Measurements from ENCODE around the gene GTF2F1.
"Not testable (repeated sequence)": the region's sequence is repeated elsewhere in the genome, so short reads cannot be mapped to it uniquely, and the experiment has no call there.

The GTF2F1 gene, protein sequence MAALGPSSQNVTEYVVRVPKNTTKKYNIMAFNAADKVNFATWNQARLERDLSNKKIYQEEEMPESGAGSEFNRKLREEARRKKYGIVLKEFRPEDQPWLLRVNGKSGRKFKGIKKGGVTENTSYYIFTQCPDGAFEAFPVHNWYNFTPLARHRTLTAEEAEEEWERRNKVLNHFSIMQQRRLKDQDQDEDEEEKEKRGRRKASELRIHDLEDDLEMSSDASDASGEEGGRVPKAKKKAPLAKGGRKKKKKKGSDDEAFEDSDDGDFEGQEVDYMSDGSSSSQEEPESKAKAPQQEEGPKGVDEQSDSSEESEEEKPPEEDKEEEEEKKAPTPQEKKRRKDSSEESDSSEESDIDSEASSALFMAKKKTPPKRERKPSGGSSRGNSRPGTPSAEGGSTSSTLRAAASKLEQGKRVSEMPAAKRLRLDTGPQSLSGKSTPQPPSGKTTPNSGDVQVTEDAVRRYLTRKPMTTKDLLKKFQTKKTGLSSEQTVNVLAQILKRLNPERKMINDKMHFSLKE

DNA sequence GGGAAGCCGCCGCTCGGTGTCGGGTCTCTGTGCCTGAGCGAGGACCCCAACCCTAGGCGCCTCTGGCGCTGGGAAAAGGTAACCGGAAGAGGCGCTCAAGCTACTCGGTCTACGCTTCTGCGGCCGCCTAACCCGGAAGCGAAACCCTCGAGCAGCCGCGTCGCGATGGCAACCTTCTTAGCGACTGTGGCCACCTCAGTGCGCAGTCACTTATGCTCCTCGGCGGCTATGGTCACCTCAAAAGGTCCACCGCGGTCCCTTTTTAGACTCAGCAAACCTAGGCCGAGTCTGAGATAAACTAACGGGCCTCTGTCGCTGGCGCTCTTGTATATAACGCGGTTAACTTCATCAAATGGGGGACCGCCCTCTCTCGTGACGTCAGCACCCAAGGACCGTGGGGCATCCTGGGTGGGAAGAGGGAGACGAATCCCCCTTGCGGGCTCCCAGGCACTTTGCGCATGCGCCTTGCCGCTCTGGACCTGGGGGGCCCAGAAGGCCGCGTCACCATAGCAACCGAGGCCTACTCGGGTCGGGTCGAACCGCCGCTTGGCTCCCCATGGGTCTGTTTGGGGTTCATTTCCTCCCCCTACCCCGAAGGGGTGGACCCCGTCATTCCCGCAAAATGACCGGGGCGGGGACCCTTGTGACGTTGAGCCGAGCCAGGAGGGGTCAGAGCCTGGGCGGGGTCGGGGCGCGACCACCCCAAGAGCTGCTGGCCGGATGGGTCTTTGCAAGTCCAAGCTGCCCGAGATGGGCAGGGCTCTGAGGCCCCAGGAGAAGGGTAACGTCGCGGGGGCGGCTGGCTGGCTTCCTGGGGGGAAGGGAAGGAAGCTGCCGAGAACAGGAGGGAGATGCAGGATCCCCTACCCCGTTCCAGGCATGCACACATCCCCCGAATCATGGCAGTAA, at the start of gene GTF2F1:
Gene GTF2F1, minus strand, starts transcription at position 91 of the 909 bp plus-strand sequence. CDS start 169 bp downstream, outside the sequence.
- DNase-seq (ENCODE audit: low read depth in 2 of 2) = peak; percentile 92 to 95

DNA sequence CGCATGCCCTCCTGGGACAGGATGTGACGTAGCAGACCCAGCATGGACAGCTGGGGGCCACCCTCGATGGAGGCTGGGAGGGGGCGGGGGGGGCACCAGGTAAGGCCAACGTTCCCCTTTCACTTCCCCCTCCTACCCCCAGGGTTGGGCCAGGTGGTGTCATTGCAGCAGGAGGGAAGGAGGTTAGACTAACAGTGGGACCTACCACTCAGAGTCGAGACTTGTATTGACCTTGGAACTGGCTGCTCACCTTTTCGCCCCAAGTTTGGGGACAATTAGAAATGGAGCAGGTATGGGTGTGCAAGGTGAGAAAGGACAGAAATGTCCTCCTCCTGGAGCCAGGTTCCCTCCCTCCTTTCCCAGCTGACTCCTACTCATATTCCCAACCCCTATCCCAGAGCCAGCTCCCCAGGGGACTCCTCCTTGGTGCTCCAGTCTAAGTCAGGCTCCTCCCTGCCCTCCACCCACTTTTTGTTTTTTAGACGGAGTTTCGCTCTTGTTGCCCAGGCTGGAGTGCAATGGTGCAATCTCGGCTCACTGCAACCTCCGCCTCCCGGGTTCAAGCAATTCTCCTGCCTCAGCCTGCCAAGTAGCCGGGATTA, 49.2 kb upstream of the GTF2F1 start:
- no peak for DNase-seq (ENCODE audit: low read depth in 2 of 2)

DNA sequence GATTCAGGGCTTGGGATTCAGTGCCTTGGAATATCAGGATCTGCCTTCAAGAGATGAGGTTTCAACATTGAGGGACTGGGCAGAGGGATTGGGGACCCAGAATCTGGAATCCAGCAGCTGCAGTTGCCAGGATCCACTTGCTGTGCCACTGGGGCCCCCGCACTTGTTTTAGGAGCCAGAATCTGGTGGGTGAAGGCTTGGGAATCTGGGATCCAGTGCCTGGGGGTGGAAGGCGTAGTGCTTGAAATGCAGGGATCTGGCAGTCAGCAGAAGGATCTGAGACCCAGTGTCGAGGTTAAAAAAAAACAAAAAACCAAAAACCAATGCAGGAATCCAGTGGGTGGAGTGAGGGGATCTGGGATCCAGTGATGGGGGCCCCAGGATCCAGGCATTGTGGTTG, 47.9 kb upstream of the GTF2F1 start:
- no peak for DNase-seq (ENCODE audit: low read depth in 2 of 2)

DNA sequence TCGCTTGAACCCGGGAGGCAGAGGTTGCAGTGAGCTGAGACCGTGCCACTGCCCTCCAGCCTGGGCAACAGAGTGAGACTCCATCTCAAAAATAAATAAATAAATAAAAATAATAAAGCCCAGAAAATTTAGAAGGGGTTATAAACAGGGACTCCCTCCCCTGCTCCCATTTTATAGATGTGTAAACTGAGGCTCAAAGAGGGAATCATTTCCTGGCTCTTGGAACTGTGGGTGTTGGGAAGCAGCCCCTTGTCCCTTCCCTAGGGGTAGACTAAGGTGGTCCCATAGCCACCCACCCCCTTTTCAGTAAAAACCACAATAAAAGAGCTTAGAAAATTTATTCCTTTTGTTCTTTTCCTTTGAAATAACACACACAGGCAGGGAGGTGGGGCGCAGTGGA, 46.8 kb upstream of the GTF2F1 start:
- no peak for DNase-seq (ENCODE audit: low read depth in 2 of 2)

DNA sequence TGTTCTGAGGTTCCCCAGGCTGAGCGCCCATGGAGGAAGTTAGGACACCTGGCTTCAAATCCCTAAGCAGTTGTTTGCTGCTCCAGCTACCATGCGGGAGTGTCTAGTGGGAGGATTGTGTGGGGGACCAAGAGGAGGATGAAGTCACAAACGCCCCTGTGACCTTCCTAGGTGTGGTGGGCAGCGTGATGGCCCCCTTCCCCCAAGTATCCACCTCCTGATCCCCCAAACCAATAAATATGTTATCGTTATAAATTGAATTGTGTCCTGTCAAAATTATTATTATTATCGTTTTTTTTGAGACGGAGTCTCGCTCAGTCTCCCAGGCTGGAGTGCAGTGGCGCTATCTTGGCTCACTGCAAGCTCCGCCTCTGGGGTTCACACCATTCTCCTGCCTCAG, 40.7 kb upstream of the GTF2F1 start, which contains the start of gene SLC25A41:
Gene SLC25A41, minus strand, starts transcription at position 101 of the 400 bp plus-strand sequence. Its CDS starts 70 bp downstream, at position 31.
- no peak for DNase-seq (ENCODE audit: low read depth in 2 of 2)

DNA sequence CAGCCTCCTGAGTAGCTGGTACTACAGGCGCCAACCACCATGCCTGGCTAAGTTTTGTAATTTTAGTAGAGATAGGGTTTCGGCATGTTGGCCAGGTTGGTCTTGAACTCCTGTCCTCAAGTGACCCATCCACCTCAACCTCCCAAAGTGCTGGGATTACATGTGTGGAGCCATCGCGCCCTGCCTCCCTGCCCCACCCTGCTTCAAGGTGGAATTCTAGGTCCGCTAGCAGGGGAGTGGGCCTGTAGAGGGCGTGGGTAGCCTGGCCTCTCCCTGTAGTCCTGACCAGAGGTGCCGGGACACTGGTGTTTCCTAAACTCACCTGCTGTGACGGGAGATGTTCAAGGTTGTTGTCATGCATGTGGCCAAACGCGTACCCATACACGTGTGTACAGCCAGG, 40.2 kb upstream of the GTF2F1 start:
- no peak for DNase-seq (ENCODE audit: low read depth in 2 of 2)

DNA sequence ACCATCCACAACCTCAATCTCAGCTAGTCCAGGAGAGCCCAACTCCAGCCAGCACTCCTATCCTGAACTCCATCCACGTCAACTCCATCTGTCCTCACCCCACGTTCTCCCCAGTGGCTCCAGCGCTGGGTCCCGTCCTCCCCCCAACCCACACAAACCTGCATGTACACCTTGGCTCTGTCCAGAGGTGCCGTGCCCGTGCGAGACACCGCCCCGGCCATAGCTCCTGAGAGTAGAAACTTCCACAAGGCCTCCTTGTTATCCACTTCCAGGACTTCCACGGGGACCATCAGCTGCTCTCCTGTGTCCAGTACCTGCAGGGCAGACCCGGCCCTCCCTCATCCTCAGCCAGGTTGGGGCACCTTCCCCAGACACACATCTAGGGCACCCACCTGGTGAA, 38.9 kb upstream of the GTF2F1 start:
- DNase-seq (ENCODE audit: low read depth in 2 of 2) = no peak

DNA sequence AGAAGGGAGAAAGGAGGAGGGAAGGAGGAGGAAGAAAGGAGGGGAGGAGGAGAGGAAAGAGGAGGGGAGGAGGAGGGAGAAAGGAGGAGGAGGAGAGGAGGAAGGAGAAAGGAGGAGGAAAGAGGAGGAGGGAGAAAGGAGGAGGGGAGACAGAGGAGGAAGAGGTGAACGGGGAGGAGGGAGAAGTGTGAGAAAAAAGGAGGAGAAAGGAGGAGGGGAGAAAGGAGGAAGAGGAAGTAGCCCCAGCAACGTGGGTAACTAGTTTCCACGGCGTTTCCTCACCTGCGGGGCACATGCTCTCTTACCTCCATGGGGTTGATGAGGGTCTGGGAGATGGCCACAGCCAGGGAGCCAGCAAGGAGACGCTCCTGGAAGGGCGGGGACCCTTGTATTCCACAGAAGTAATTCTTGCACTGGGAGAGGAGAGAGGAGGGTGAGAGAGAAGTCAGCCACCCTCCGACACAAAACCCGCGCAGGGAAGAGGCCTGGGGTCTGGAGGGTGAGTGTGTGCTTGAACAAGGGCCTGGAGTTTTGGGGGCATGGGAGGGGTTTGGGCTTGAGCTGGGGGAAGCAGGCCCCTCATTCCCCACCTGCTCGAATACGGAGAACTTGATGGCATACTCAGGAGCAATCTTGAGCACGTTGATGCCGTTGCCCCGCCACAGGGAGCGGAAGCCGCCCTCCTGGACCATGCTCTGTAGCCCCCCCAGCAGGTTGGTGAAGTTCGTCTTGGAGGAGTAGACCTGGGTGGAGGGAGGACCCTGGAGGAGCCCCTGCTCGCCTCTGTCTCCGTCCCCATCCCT, 36.7 kb upstream of the GTF2F1 start:
- no peak for DNase-seq (ENCODE audit: low read depth in 2 of 2)

DNA sequence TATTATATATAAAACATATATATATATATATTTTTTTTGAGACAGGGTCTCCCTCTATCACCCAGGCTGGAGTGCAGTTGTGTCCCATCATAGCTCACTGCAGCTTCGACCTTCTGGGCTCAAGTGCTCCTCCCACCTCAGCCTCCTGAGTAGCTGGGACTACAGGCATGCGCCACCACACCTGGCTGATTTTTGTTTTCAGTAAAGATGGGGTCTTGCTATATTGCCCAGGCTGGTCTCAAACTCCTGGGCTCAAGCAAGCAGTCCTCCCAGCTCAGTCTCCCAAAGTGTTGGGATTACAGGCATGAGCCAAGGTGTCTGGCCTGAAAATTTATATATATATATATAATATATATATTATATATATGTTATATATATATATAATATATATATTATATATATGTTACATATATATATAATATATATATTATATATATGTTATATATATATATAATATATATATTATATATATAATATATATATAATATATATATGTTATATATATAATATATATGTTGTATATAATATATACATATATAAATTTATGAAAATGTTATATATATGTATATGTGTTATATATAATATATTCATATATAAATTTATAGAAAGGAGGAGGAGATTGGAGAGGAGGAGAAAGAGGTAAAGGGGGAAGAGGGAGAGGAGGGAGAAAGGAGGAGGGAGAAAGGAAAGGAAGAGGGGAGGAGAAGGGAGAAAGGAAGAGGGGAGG, 35.9 kb upstream of the GTF2F1 start:
- not testable (repeated sequence) for DNase-seq (ENCODE audit: low read depth in 2 of 2)

DNA sequence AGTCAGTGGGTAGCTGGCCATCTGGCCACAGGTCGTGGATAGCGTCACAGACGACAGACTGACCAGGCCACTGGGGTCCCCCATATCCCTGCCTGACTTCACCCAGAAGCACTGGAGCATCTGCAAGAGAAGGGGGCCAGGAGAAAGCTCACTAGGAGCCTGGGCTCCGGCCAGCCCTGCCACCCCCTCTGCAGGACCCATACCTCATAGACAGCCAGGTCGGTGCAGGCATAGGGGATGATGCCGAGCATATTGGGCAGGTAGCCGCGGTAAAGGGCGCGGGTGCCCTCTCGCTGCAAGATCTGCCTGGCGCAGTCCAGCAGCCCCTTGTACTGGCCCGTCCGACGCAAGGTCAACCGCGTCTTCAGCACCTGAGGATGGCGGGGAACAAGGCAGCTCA, 34.2 kb upstream of the GTF2F1 start:
- DNase-seq (ENCODE audit: low read depth in 2 of 2) = no peak

DNA sequence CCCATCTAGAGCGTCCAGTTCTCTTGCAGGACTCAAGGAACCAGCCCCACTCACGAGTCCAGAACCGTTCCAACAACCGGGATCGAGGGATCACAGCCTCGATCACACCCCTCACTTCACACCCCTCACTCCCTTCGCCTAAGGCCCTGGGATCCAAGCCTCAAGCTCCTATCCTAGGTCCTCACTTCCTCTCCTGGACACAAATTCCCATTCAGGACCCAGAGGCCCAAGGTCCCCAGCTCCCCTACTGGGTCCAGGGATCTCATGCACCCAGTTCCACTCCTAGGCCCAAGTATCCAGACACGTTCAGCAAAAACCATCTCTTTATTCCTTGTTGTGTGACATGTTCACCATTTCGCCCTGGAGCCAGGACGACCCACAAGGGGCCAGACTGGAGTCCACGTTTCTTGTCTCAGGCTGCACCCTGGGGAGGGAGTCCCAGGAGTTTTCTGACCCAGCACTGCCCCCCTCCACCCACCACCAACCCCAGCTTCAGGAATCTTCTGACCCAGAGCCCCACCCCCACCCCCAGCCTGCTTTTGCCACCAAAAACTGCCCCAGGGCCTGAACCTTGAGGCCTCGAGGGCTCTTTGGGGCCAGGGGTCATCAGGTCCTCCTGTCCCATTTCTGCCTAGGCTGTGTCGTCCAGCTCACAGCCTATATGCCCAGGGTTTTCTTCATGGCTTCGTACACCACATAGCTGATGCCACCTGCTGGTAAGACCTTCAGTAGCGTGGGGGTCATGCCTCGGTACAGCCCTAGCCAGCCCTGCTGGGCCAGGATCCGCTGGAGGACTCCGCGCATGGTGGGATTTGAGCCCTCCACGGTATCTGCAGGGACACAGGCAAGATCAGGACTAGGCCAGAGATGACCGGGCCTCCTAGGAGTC, 33.0 kb upstream of the GTF2F1 start:
- DNase-seq (ENCODE audit: low read depth in 2 of 2) = no peak

DNA sequence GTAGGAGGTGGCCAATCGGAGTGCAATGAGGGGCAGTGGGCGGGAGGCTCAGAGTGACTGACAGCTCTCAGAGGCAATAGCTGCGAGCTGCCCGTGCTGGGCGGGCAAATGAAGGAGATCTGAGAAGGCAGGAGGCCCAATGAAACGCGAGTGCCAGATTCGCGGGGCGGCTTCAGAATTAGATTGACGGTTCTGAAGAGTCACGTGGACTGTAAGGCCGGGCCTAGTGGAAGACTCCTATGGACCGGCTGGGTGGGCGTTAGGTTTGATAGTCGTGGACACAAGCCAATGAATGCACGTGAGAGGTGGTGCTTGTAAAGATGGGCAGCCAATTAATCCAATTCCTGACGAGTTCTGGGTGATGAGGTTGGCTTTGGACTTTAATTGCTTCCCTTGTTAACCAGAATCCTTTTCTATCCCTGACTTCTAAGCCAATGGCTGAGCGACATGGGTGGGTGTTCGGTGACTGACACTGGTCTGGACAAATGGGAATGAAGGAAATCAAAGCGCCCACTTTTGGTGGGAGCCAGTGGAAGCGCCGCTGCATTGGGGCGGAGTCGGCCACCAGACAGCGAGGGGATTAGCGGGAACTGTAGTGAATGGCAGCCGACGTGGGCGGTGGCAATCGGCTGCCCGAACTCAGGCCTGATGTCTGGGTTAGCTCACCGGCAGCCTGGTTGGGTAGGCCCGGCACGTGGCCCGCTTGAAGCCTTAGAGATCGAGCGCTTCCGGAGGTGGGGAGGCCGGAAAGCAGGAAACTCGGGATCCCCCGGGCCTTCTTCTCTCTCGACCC, 32.2 kb upstream of the GTF2F1 start:
- DNase-seq (ENCODE audit: low read depth in 2 of 2) = peak; percentile 98 to 100

DNA sequence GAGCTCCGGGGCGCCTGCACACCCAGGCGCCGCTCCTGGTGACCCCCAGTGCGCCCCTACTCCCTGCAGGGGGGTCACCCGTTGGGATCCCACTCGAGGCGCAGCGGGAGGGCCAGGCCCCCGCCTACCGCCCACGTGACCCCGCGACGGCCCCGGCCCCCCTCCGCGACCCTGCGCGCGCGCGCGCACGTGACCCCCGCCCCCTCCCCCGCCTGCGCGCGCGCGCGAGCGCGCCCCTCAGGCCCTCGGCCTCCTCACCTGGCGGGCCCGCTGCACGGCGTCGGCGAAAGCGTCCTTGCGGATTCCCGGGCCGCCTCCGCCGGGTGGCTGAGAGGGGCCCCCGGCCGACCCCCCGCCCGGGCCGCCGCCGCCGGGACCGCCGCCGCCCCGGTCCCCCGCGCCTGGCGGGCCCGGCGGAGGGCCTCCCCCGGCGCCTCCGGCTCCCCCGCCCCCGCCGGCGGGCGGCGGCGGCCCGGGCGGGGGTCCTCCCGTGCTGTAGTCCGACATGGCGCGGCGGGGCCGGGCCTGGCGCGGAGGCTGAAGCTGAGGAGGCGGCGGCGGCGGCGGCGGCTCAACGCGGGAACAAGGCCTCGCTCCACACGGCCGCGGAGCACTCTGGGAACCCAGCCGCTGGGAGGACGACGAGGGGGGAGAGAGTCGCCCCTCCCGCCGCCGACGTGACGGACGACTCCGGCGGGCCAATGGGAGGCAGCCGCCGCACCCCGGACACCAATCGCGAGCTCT, 31.4 kb upstream of the GTF2F1 start, which contains the start of gene KHSRP:
Gene KHSRP, minus strand, starts transcription at position 617 of the 744 bp plus-strand sequence. Its CDS starts 110 bp downstream, at position 507.
- no peak for DNase-seq (ENCODE audit: low read depth in 2 of 2)

DNA sequence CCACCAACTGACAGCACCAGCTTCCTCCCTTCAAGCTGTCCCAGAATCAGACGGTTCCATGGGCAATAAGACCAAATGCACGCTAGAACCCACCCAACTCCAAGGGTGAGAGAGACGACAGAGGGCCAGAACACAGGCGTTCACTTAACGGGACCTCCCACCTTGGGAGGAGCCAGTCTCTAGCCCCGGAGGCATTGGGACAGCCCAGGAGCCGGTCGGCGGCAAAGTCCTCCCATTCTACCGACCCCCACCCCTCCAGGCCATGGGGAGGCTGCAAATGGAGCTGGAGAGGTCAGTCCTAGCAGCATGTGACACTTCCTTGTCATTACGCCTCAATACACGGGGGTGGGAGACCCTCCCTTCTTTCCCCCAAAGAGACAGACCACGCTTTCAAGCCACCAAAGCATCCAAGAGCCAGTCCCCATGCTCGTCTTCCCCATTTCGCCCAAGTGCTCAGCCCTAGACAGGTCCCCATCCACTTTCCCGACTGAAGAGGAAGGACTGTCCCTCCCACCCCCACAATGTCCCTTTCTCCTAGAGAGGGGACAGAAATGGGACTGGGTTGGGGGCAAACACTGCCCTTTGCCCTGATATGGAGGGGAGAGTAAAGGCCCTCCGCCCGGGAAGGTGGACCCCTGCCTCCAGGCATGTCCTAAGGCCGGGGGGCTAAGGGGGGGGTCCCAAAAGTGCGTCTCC, 30.7 kb upstream of the GTF2F1 start:
- DNase-seq (ENCODE audit: low read depth in 2 of 2) = peak in 1 of 2 donors; percentile 32

DNA sequence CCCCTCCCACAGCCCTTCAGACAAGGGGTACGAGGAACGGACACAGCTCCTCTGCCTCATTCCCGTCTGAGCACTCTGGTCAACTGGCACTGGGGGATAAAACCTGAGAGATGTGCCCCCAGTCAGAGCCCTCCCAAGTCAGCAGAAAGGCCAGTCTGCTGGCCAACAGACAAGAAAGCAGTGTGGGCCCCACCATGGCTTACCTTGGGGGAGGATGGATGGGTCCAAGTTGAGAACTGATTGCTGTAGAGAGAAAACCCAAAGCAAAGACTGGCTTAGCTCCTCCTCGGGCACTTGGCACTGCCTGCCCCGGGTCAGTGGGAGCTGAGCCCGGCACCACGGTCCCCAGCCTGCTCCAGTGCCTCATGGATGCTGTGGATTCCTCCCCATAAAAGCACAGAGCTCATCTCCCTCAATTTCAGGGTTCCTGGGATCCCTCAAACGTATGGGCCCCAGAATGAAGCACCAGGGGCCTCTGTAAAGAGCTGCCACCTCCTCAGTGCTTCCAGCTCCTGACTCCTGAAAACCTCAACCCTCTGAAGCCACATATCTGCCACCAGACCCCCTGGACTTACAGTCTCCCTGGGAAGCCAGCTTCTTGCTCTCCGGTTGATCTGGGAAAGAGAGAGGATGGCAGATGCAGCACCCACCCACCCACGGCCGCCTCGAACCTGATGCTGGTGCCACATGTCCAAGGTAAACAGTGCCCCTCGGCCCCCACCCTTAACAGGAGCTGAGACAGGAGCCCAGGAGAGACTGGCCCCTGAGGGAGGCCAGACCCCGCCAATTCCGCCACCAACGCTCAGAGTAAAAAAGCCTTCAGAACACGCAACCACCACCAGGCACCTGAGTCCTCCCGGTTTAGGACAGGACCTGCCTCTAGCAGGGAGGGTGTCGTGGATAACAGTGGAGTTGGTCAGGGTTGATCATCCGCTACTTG, 28.4 kb upstream of the GTF2F1 start:
- DNase-seq (ENCODE audit: low read depth in 2 of 2) = no peak

DNA sequence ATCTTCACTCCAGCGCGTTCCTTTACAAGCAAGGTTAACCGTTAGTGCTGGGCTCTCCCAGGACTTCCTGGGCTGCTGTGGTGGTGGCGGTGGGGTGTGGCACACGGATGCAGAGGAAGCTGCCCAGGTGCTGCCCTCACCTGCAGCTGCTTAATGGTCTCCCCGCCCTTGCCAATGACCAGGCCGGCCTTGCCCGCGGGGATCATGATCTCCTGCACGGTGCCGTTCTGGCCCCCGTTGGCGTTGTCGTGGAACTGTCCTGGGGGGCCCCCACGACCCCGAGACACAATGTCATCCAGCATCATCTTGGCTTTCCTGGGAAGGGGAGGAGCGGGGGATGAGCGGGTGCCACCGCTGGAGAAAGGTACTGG, 25.6 kb upstream of the GTF2F1 start:
- DNase-seq (ENCODE audit: low read depth in 2 of 2) = no peak

Measured in stimulated activated CD8-positive, alpha-beta memory T cell treated with anti-CD3 and anti-CD28 coated beads, Interleukin-15, amount 100 ng/mL, for 48 hours (primary cell).